Camera-type eye (tissue), 1 donor: Measurements from ENCODE around the gene PLK2. TPM values are rescaled to one million over a fixed set of nuclear protein-coding genes. Genes with fewer than 3 reads are reported as not detected.

Source experiments
- total RNA-seq: library from RNA; depleted of rRNA; stranded (reverse); fragments of >200 nt; gene quantifications from one replicate; pipeline ENCODE4 v1.2.3, GENCODE V29; 2014

PLK2 gene
- 103 TPM for total RNA-seq

GRCh38 chr5:58460002-58460731 is at the start of gene PLK2:
TSS of gene PLK2 (minus strand) at chr5:58460086. CDS start at chr5:58459959, 127 bp downstream.

DNA sequence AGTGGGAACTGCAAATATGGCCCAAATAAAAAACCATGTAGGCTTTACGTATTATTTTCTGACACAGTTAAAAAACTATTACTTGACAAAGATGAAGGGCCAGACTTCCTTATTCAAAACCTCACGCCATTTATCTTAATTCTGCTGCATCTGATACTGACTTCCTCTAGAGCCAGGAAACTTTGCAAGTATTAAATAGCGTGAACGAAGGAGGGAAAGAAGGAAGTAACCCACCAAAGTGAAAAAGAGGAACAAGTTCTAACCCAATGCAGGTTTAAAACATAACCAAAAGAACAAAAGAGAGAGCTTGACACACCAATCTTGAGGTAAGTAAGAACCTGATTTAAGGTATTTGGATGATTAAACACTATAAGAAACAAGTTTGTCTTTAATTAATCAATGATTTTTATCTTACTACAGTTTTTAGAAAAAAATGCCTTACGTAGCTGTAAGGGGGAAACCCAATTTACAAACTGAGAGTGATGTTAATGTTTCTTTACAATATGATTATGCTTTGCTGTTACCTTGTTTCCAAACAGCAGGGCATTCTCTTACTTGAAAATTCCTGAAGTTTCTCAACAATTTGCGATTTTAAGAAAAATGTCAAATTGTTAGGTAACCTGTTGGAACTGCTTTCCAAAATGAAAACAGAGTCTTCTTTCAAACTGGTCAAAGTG is 31.5 kb upstream of the PLK2 start, which contains the start of gene GAPT:
TSS of gene GAPT (plus strand) at position 220 of the 677 bp plus-strand sequence. CDS start 3,102 bp downstream, outside the sequence.

Other genes with a start within 250 kb of the PLK2 start
- gene GAPT, start 31.3 kb upstream of the PLK2 start, total RNA-seq, result 0.77 TPM
- 14.0 TPM for gene RAB3C, start 123.0 kb upstream of the PLK2 start, total RNA-seq